Gastroesophageal sphincter (tissue), 4 donors: ENCODE results near the gene NTS. TPM values are rescaled to one million over a fixed set of nuclear protein-coding genes. Genes with fewer than 3 reads are reported as not detected.

Source experiments
- ATAC-seq: fragments of 150-250 bp; one replicate; pipeline ENCODE4 v1.9.1; 2016; ENCODE audit warnings: mild to moderate bottlenecking, moderate library complexity
- H3K27ac ChIP-seq, 4 donors: fragments of 200-600 bp; sonication (generic) in 3 of 4; 1 replicate in 3 of 4; 2 replicates in 1 of 4; pipeline ENCODE4 v1.5.1; 2016 to 2019
- H3K27me3 ChIP-seq: fragments of 200-600 bp; sonication (generic); one replicate; pipeline ENCODE4 v1.5.1; 2019
- H3K36me3 ChIP-seq, 2 donors: fragments of 200-600 bp; sonication (generic); one replicate each; pipeline ENCODE4 v1.5.1; 2019; ENCODE audit warnings: control low read depth in 1 of 2
- H3K4me1 ChIP-seq, 3 donors: fragments of 200-600 bp; sonication (generic); 1 replicate in 2 of 3; 2 replicates in 1 of 3; pipeline ENCODE4 v1.5.1; 2016 to 2019; ENCODE audit warnings: control low read depth in 2 of 3
- H3K4me3 ChIP-seq, 2 donors: fragments of 200-600 bp; sonication (generic); one replicate each; pipeline ENCODE4 v1.5.1; 2019; ENCODE audit warnings: mild to moderate bottlenecking in 1 of 2, moderate library complexity in 1 of 2
- H3K9me3 ChIP-seq, 3 donors: fragments of 200-600 bp; sonication (generic); one replicate each; pipeline ENCODE4 v1.5.1; 2017 to 2019; ENCODE audit warnings: control low read depth in 2 of 3
- EP300 ChIP-seq: sonication (generic); formaldehyde crosslinking; IDR thresholded peaks from one replicate; pipeline ENCODE4 v1.6.1; 2017; ENCODE audit warnings: antibody characterized with exemption, mild to moderate bottlenecking
- POLR2A ChIP-seq, 2 donors: fragments of 450-650 bp; IDR thresholded peaks; one replicate each; pipeline ENCODE4 v1.6.1; 2017; ENCODE audit warnings: antibody characterized with exemption in 2 of 2, mild to moderate bottlenecking in 2 of 2, moderate library complexity in 1 of 2
- POLR2AphosphoS5 ChIP-seq: sonication (generic); formaldehyde crosslinking; IDR thresholded peaks from one replicate; pipeline ENCODE4 v1.6.1; 2017; ENCODE audit warnings: antibody characterized with exemption
- WGBS, 2 donors: methylation state at CpG; one replicate each; pipeline ENCODE4 v1.1.5; 2018; ENCODE audit warnings: low coverage in 1 of 2; 5-methylcytosine and 5-hydroxymethylcytosine counted together
- total RNA-seq, 4 donors: library from RNA; depleted of rRNA; stranded (reverse); fragments of >200 nt; gene quantifications; one replicate each; pipeline ENCODE4 v1.1.0, GENCODE V29; 2016
- TF ChIP-seq, protein P1 (sequence below), 4 experiments: fragments of 200-600 bp in 2 of 4; fragments of 450-650 bp in 2 of 4; sonication (generic) in 1 of 4; IDR thresholded peaks; one replicate each; pipeline ENCODE4 v1.5.1; 2017 to 2019; ENCODE audit warnings: antibody characterized with exemption in 4 of 4, mild to moderate bottlenecking in 2 of 4, moderate library complexity in 2 of 4

The NTS gene
- under 1 TPM in 3 of 4 donors, not detected in 1; 0.40 to 0.66 (median 0.47) TPM for total RNA-seq

GRCh38 chr12:85874031-85874461 lies at the start of gene NTS:
TSS of gene NTS (plus strand) at chr12:85874295. CDS start at chr12:85874404, 109 bp downstream.
- no peak for ATAC-seq
- Histone ChIP-seq H3K9me3 (no peaks in the 10 kb centered on the region), H3K4me1 (peaks cover 0 to 4% (median 0%) of the 10 kb centered on the region in 3 donors), H3K36me3 (no peaks in the 10 kb centered on the region), H3K27ac (no peak within 1 kb of the TSS), H3K27me3 (peaks cover 7% of the 10 kb centered on the region), H3K4me3 (no peak within 1 kb of the TSS)
- no peak for TF ChIP-seq POLR2AphosphoS5
- TF ChIP-seq EP300 = no peak
- no peak for TF ChIP-seq POLR2A (IDR thresholded peaks at IDR 0.05)
- TF ChIP-seq, protein P1, sequence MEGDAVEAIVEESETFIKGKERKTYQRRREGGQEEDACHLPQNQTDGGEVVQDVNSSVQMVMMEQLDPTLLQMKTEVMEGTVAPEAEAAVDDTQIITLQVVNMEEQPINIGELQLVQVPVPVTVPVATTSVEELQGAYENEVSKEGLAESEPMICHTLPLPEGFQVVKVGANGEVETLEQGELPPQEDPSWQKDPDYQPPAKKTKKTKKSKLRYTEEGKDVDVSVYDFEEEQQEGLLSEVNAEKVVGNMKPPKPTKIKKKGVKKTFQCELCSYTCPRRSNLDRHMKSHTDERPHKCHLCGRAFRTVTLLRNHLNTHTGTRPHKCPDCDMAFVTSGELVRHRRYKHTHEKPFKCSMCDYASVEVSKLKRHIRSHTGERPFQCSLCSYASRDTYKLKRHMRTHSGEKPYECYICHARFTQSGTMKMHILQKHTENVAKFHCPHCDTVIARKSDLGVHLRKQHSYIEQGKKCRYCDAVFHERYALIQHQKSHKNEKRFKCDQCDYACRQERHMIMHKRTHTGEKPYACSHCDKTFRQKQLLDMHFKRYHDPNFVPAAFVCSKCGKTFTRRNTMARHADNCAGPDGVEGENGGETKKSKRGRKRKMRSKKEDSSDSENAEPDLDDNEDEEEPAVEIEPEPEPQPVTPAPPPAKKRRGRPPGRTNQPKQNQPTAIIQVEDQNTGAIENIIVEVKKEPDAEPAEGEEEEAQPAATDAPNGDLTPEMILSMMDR (IDR thresholded peaks at IDR 0.05) = no peak
- WGBS, 2 donors = 4% methylated on average over 3 of the region's 3 CpGs; no CpG with 5 or more reads in 1 of the 2 donors

- Histone ChIP-seq H3K27ac (no peak overlapping the region), H3K4me3 (no peak overlapping the region), H3K9me3 (no peaks in the 10 kb centered on the region), H3K27me3 (no peaks in the 10 kb centered on the region), H3K36me3 (no peaks in the 10 kb centered on the region), H3K4me1 (no peaks in the 10 kb centered on the region)
- TF ChIP-seq POLR2A (IDR thresholded peaks at IDR 0.05) (no peak), POLR2AphosphoS5 (no peak), EP300 (no peak)
- TF ChIP-seq, protein P1 (IDR thresholded peaks at IDR 0.05) = no peak
- ATAC-seq = no peak
Measured at GRCh38 chr12:85825746-85826145, 48.3 kb upstream of the NTS start.

GRCh38 chr12:85828576-85828975 lies 45.5 kb upstream of the NTS start:
- no peak for ATAC-seq
- no peaks in the 10 kb centered on the region for H3K36me3 ChIP-seq
- H3K4me3 ChIP-seq = no peak overlapping the region
- H3K4me1 ChIP-seq = no peaks in the 10 kb centered on the region
- no peaks in the 10 kb centered on the region for H3K9me3 ChIP-seq
- H3K27ac ChIP-seq = no peak overlapping the region
- no peaks in the 10 kb centered on the region for H3K27me3 ChIP-seq
- WGBS, 2 donors = 94 to 100% methylated on average over 1 of the region's 1 CpG
- no peak for TF ChIP-seq POLR2A (IDR thresholded peaks at IDR 0.05)
- TF ChIP-seq, protein P1 (IDR thresholded peaks at IDR 0.05) = no peak
- no peak for TF ChIP-seq EP300
- no peak for TF ChIP-seq POLR2AphosphoS5

DNA sequence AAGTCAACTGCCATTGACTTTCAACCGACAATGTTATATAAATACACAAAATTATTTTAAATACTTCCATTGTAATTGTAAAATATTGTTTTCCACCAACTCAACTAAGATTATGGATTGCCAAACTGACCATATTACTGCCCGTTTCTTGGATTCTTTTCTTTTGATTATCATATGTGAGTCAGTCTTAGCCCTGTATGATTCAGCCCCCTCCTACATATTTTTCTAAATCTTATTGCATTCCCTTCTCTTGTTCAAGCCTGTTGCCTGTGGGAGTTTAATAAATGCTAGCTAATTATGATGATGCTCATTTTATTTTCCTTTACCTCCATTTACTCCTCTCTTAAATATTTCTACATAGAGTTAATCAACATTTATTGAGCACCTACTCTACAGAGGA lies 44.7 kb upstream of the NTS start:
- Histone ChIP-seq H3K36me3 (no peaks in the 10 kb centered on the region), H3K27ac (no peak overlapping the region), H3K27me3 (no peaks in the 10 kb centered on the region), H3K9me3 (no peaks in the 10 kb centered on the region), H3K4me3 (no peak overlapping the region), H3K4me1 (no peaks in the 10 kb centered on the region)
- 67 to 78% methylated on average over 2 of the region's 2 CpGs for WGBS, 2 donors
- no peak for ATAC-seq
- TF ChIP-seq, protein P1 (IDR thresholded peaks at IDR 0.05) = no peak
- no peak for TF ChIP-seq POLR2A (IDR thresholded peaks at IDR 0.05)

GRCh38 chr12:85831327-85831990 lies 42.6 kb upstream of the NTS start:
- no peaks in the 10 kb centered on the region for H3K36me3 ChIP-seq

More at GRCh38 chr12:85831327-85831990, 42.6 kb upstream of the NTS start:
- no peak for TF ChIP-seq EP300
- TF ChIP-seq, protein P1 (IDR thresholded peaks at IDR 0.05) = no peak
- TF ChIP-seq POLR2A (IDR thresholded peaks at IDR 0.05) = no peak
- no peak for TF ChIP-seq POLR2AphosphoS5
- no peak overlapping the region for H3K27ac ChIP-seq
- no peaks in the 10 kb centered on the region for H3K9me3 ChIP-seq
- no peak for ATAC-seq
- peaks cover 0 to 13% (median 0%) of the 10 kb centered on the region in 3 donors for H3K4me1 ChIP-seq
- H3K27me3 ChIP-seq = no peaks in the 10 kb centered on the region
- WGBS, 2 donors = 64 to 70% methylated on average over 2 of the region's 2 CpGs
- H3K4me3 ChIP-seq = no peak overlapping the region
